OCI-M1 (cell line): Measurements from ENCODE around the gene C3orf22.

ENCODE experiments used
- DNase-seq: peaks from one replicate; lab custom pipeline; 2025; lab: John Stamatoyannopoulos, UW

C3orf22 gene

GRCh38 chr3:126527455-126528211 lies 31.1 kb downstream of the C3orf22 start:
- DNase-seq, result no peak

DNA sequence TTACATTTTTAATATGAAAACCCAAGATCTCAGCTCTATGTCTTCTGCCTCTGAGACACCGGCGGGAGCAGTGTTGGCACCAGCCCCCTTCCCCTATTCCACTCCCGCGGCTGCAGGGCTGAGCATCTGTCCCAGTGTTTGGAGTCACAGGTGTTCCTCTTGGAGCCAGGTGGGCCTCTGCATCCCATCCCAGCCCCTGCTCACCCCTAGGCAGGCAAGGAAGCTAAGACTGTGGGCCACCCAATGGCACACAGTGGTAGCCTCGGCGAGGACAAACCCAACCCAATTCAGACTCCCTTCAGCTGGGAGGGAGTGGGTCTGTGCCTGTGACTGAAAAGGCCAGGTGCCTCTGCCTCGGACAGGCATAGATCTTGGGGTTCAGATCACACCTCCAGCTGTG lies 31.7 kb downstream of the C3orf22 start:
- DNase-seq, result no peak

DNA sequence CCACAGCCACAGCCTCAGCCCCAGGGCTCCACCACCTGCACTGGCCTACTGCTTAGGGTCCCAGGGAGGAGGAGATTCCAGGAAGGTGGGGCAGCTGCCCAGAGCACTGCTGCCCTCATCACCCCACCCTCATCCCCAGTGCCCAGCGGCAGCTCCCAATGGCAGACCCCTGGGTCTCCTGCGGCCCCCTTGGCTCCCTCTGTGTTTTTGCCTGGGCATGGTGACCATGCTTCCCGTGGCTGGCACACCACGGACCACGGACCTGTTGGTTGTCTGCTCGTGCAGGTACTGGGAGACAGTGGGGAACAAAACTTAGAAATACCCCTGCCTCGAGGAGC lies 32.1 kb downstream of the C3orf22 start:
- no peak for DNase-seq

GRCh38 chr3:126525853-126526667 lies 32.7 kb downstream of the C3orf22 start:
- DNase-seq, result no peak

DNA sequence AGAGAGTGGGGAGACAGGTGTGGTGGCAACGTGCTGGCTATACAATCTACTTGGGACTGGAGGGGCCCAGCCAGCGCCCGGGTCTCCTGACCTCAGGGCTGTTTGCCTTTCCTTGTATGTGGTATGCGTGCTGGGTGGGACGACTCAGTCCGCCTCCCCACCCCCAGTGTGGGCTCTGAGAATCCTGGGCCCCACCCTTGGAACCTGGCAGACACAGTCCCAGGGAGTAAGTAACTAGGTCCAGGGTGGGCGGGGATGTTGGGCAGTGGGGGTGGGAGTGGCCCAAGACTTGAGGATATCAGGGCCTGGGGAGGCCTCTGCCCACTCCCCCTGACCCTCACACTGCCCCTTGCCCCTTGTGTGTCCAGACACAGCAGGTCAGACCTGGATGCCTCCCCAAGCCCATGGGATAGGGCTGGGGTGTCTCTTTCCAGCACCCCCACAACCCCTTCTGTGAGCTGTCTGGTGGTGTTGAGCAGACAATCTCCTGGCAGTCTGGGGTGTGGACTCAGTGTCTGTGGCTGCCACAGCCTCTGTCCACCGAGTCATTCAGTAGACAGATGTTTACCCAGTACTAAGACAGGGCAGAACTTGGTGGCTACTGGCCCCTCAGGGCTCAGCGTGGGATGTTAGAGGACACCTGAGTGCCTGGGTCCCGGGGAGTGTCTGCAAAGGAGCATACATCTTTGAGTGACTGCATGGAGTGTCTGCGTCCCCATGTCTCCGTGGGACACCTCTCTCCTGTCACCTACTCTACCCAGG lies 33.5 kb downstream of the C3orf22 start:
- DNase-seq, result no peak

GRCh38 chr3:126524429-126524988 lies 34.2 kb downstream of the C3orf22 start:
- no peak for DNase-seq

- DNase-seq, result no peak
Measured at GRCh38 chr3:126523745-126524428, 34.8 kb downstream of the C3orf22 start, which contains the start of gene CHST13. CHST13 (plus strand) TSS chr3:126524155; CDS start chr3:126524333, 178 bp downstream.

DNA sequence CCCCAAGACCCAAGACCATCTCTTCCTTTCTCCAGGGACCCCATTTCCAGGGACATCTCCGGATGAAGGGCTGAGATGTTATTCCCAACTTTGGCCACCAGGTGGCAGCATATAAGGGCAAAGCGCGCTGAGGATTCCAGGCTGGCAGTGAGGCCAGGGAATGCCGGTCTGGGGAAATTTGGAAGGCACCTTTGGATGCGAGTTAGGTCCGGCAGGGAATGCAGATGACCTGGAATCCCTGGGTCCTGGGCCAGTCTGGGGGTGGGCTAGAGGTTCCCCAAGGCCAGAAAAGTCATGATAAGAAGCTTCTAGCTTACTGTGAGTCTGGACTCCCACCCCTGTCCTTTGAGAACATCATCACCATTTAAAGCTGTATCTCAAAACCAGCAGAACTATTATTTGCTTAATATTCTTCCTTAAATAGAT lies 36.4 kb downstream of the C3orf22 start:
- DNase-seq, result peak; percentile 60

DNA sequence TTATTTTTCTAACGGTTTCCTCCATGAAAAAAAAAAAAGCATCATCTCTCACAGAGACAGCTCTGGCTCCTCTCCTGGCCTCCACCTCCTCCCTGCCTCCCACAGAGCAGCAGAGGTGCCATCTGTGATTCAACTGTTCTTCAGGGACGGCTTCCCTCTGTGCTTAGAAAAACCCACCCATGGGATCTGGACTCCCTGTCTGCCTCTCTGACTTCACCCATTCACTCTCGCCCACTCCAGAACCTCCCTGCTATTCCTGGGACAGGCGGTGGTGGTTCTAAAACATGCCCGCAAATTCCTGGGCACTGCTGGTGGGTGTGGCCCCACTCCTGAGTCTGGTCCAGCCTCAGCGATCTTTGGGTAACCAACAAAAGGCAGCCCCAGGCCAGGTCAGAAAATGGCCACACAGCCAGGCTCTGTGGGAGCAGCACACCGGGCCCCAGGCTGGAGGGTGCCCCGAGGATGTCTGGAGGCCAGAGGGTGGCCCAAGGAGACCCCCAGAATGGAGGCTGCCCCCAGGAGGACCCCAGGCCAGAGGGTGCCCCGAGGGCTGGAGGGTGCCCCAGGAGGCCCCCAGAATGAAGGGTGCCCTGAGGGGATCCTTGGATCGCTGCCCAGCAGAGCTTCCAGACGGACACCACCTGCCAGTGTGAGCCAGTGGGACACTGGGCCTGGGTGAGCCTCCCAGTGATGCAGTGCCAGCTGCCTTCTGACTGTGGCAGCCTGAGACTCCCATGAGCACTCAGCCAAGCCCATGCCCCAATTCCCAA lies 37.4 kb downstream of the C3orf22 start:
- DNase-seq, result no peak

GRCh38 chr3:126519506-126520455 lies 39.0 kb downstream of the C3orf22 start:
- no peak for DNase-seq

DNA sequence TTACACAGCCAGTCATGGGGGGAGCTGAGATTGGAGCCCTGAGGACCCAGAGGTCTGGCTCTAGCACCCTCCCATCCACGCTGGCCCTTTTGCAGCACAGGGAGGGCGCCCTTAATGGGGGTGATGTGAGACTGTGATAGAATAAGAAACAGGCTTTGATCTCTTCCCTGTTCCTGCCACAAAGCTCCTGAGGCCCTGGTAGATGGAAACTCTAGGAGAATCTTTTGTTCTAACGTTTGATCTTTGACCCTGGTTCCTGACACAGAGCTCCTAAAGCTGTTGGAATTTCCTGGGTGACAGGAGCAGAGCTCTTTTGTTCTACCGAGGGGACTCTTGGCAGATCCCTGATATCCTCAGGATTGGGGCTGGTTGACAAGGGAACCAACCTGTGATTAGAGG lies 40.0 kb downstream of the C3orf22 start:
- DNase-seq, result no peak

- DNase-seq, result no peak
Measured at GRCh38 chr3:126517986-126518778, 40.5 kb downstream of the C3orf22 start.

DNA sequence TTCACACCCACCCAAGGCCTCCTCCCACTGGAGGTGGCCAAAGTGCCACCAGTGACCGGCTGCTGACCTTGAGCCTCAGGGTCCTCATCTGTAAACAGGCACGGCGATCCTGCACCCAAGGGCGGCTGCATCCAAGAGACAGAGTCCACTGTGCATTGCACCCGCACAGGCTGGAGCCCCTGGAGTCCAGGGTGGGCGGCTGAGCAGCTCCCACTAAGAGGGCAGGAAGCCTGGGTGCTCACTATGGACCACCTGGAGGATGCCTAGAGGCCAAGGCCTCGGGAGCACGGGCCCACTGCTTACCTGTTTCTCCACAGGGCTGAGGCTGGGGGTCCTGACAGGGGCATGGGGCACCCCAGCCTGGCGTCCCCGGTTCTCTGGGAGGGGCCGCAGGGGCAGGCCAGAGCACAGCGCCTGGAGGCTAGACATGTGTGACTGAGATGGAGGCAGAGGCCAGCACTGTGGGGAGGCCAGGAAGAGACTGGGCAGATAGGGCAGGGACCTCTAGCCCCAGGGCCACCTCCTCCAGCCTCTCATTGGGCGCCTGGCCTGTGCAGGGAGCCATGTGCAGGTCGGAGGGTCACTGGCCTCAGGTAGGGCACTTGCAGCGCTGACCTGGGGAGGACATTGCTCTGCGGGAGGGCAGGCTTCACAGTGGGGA lies 41.3 kb downstream of the C3orf22 start, which contains the start of gene UROC1:
TSS of gene UROC1 (minus strand) at position 483 of the 661 bp plus-strand sequence. CDS start at position 429, 54 bp downstream.
- no peak for DNase-seq

GRCh38 chr3:126516936-126517290 lies 41.8 kb downstream of the C3orf22 start:
- no peak for DNase-seq

DNA sequence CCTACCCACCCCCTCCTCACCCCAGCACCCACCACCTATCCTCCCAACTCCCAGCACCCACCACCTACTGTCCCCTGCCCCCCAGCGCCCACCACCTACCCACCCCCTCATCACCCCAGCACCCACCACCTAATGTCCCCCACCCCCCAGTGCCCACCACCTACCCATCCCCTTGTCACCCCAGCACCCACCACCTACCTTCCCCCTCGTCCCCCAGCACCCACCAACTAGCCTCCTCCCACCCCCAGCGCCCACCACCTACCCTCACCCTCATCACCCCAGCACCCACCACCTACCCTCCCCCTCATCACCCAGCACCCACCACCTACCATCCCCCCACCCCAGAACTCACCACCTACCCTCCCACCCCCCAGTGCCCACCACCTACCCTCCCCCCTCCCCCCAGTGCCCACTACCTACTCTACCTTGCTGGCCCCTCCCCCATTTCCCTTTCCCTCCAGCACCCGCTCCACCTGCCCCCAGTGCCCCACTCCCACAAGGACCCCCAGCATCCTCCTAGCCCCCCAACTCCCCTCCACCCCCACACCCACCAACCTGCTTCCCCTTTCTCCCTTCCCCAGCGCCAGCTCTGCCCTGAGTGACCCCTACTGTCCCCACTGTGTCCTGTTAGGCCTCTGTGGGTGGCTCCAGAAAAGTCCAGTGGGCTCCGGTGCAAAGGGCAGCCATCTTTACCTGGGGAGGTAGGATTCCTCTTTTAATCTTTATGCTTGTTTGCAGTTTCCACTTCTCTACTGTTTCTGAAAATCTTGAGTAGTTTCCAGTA lies 42.4 kb downstream of the C3orf22 start:
- no peak for DNase-seq

DNA sequence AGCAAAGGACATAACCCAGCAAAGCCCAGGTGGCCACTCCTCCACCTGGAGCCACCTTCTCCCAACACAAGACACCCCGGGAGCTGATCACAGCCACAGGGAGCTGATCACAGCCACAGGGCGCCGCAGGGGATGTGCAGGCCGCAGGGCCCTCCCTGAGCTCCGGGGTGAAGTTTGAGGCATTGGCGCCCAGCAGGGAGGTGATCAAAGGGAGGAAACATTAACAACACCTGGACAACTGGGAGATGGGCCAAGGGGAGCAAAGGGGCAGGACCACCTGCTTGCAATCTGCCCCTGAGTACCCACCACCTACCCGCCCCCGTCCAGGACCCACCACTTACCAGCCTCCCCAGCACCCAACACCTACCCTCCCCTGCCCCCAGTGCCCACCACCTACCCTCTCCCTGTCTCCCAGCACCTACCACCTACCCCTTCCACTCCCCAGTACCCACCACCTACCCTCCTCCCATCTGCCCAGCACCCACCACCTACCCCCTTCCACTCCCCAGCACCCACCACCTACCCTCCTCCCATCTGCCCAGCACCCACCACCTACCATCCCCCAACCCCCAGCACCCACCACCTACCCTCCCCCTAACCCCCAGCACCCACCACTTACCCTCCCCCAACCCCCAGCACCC lies 43.5 kb downstream of the C3orf22 start:
- DNase-seq, result no peak

GRCh38 chr3:126514161-126514560 lies 44.6 kb downstream of the C3orf22 start:
- no peak for DNase-seq
